Stimulated activated CD4-positive, alpha-beta T cell treated with anti-CD3 and anti-CD28 coated beads, Interleukin-1b, Interleukin-23, amount 100 ng/mL, for 48 hours (primary cell): Measurements from ENCODE around the gene TDRKH.
"Not testable (repeated sequence)": the region's sequence is repeated elsewhere in the genome, so short reads cannot be mapped to it uniquely, and the experiment has no call there.

ENCODE experiments used
- DNase-seq: peaks from one replicate; pipeline ENCODE4 v3.0.0-alpha.2; 2020

Gene TDRKH

GRCh38 chr1:151801310-151801820 is 11.1 kb upstream of the TDRKH start:
- DNase-seq: no peak

GRCh38 chr1:151800830-151801229 is 10.5 kb upstream of the TDRKH start:
- DNase-seq: no peak

GRCh38 chr1:151799179-151800022 is 9.1 kb upstream of the TDRKH start:
- DNase-seq: no peak

GRCh38 chr1:151798571-151798970 is 8.3 kb upstream of the TDRKH start:
- no peak for DNase-seq

GRCh38 chr1:151790940-151791651 is 796 bp upstream of the TDRKH start:
- DNase-seq: no peak

GRCh38 chr1:151787689-151788088 is 2.6 kb downstream of the TDRKH start:
- no peak for DNase-seq

- DNase-seq: no peak
These were observed 6.5 kb downstream of the TDRKH start for GRCh38 chr1:151783796-151784195.

- DNase-seq: no peak
These were observed 7.6 kb downstream of the TDRKH start for GRCh38 chr1:151782741-151783140.

- not testable (repeated sequence) for DNase-seq
These were observed 8.3 kb downstream of the TDRKH start for GRCh38 chr1:151782026-151782425.

GRCh38 chr1:151780736-151781135 is 9.6 kb downstream of the TDRKH start:
- DNase-seq: not testable (repeated sequence)

GRCh38 chr1:151779852-151780251 is 10.4 kb downstream of the TDRKH start:
- no peak for DNase-seq

- DNase-seq: no peak
These were observed 13.0 kb downstream of the TDRKH start for GRCh38 chr1:151777317-151777716.

GRCh38 chr1:151776665-151777062 is 13.6 kb downstream of the TDRKH start:
- no peak for DNase-seq

- DNase-seq: no peak
These were observed 14.2 kb downstream of the TDRKH start for GRCh38 chr1:151775894-151776664.

- DNase-seq: no peak
These were observed 15.9 kb downstream of the TDRKH start for GRCh38 chr1:151774256-151774922.

- DNase-seq: no peak
These were observed 16.6 kb downstream of the TDRKH start for GRCh38 chr1:151773702-151774101.

GRCh38 chr1:151769270-151769669 is 21.0 kb downstream of the TDRKH start:
- DNase-seq: not testable (repeated sequence)

- DNase-seq: not testable (repeated sequence)
These were observed 21.8 kb downstream of the TDRKH start for GRCh38 chr1:151768351-151769066.

GRCh38 chr1:151763990-151764389 is 26.3 kb downstream of the TDRKH start:
- DNase-seq: no peak

GRCh38 chr1:151762941-151763921 is 27.1 kb downstream of the TDRKH start, which contains the start of gene MRPL9:
Gene MRPL9, minus strand, starts transcription at chr1:151763496. Its CDS starts 17 bp downstream, at chr1:151763479.
- DNase-seq: peak; percentile 89
